Neuronal stem cell (in vitro differentiated cells): ENCODE data around the gene IQSEC2.

Source experiments
- DNase-seq: peaks from one replicate; pipeline ENCODE4 v3.0.0-alpha.2; 2013; ENCODE audit warnings: low spot score
- H2AFZ ChIP-seq: one replicate; pipeline ENCODE4 v1.6.1; 2013; ENCODE audit warnings: mild to moderate bottlenecking, low read length, inconsistent platforms
- H2AK5ac ChIP-seq: 2 replicates; pipeline ENCODE4 v1.6.1; 2013; ENCODE audit warnings: low read depth, mild to moderate bottlenecking, inconsistent platforms, low read length, moderate library complexity, mixed read lengths
- H2BK120ac ChIP-seq: 2 replicates; pipeline ENCODE4 v1.6.1; 2013; ENCODE audit warnings: low read depth, mild to moderate bottlenecking, inconsistent platforms, low read length, moderate library complexity, mixed read lengths
- H2BK12ac ChIP-seq: one replicate; pipeline ENCODE4 v1.6.1; 2013; ENCODE audit warnings: low read length, inconsistent platforms
- H2BK15ac ChIP-seq: 2 replicates; pipeline ENCODE4 v1.6.1; 2013; ENCODE audit warnings: mild to moderate bottlenecking, low read length, inconsistent platforms, mixed read lengths
- H2BK5ac ChIP-seq: one replicate; pipeline ENCODE4 v1.6.1; 2013; ENCODE audit warnings: inconsistent platforms, mild to moderate bottlenecking, low read length, moderate library complexity
- H3K14ac ChIP-seq: one replicate; pipeline ENCODE4 v1.6.1; 2013; ENCODE audit warnings: low read length, inconsistent platforms
- H3K18ac ChIP-seq: 2 replicates; pipeline ENCODE4 v1.6.1; 2013; ENCODE audit warnings: low read length, inconsistent platforms
- H3K23ac ChIP-seq: 2 replicates; pipeline ENCODE4 v1.6.1; 2013; ENCODE audit warnings: low read depth, mild to moderate bottlenecking, mixed read lengths, low read length, inconsistent platforms; ENCODE audit not compliant: poor library complexity
- H3K27ac ChIP-seq: replicated peaks from 3 replicates; pipeline ENCODE4 v1.5.1; 2013; ENCODE audit warnings: low read length, inconsistent platforms
- H3K27me3 ChIP-seq, 3 experiments: 2 replicates each; pipeline ENCODE4 v1.6.1; 2013; ENCODE audit warnings: low read length in 3 of 3, mild to moderate bottlenecking in 2 of 3, inconsistent platforms in 1 of 3, low read depth in 1 of 3, mixed read lengths in 1 of 3, moderate library complexity in 1 of 3; ENCODE audit not compliant: control insufficient read depth in 3 of 3, insufficient read depth in 3 of 3
- H3K36me3 ChIP-seq, 2 donors: replicated peaks in 1 of 2; 2 replicates each; pipeline ENCODE4 v1.6.1; 2013; ENCODE audit warnings: low read length in 2 of 2; ENCODE audit not compliant: control insufficient read depth in 2 of 2, insufficient read depth in 2 of 2
- H3K4ac ChIP-seq: 2 replicates; pipeline ENCODE4 v1.6.1; 2013; ENCODE audit warnings: inconsistent platforms, mild to moderate bottlenecking, low read length, moderate library complexity
- H3K4me1 ChIP-seq, 2 donors: 1 replicate in 1 of 2; 2 replicates in 1 of 2; pipeline ENCODE4 v1.6.1; 2013; ENCODE audit warnings: low read length in 2 of 2, low read depth in 1 of 2; ENCODE audit not compliant: control insufficient read depth in 2 of 2, insufficient read depth in 1 of 2
- H3K4me2 ChIP-seq: one replicate; pipeline ENCODE4 v1.6.1; 2013; ENCODE audit warnings: mild to moderate bottlenecking, low read length, inconsistent platforms; ENCODE audit not compliant: insufficient read depth, poor library complexity, severe bottlenecking
- H3K4me3 ChIP-seq, 2 donors: 2 replicates each; pipeline ENCODE4 v1.5.1; 2013; ENCODE audit warnings: low read length in 2 of 2, mild to moderate bottlenecking in 2 of 2, inconsistent platforms in 1 of 2, moderate library complexity in 1 of 2
- H3K79me1 ChIP-seq: one replicate; pipeline ENCODE4 v1.6.1; 2013; ENCODE audit warnings: low read depth, mild to moderate bottlenecking, inconsistent platforms, low read length, moderate library complexity
- H3K9ac ChIP-seq: one replicate; pipeline ENCODE4 v1.6.1; 2013; ENCODE audit warnings: mild to moderate bottlenecking, low read depth, low read length, inconsistent platforms; ENCODE audit not compliant: poor library complexity
- H3K9me3 ChIP-seq, 2 donors: replicated peaks in 1 of 2; 2 replicates each; pipeline versions ENCODE3 to v1.6.1; 2013; ENCODE audit warnings: low read length in 2 of 2, mild to moderate bottlenecking in 2 of 2, inconsistent platforms in 1 of 2, low read depth in 1 of 2, mixed read lengths in 1 of 2, moderate library complexity in 1 of 2; ENCODE audit not compliant: control insufficient read depth in 2 of 2, insufficient read depth in 1 of 2
- H4K8ac ChIP-seq: one replicate; pipeline ENCODE4 v1.6.1; 2013; ENCODE audit warnings: low read depth, mild to moderate bottlenecking, inconsistent platforms, low read length, moderate library complexity
- H4K91ac ChIP-seq: one replicate; pipeline ENCODE4 v1.6.1; 2013; ENCODE audit warnings: low read length, low read depth, mild to moderate bottlenecking, inconsistent platforms; ENCODE audit not compliant: poor library complexity
- WGBS, 2 donors: extraction: QIAGEN DNeasy Blood & Tissue Kit; methylation state at CpG; one replicate each; pipeline ENCODE4 v1.1.7; 2013; ENCODE audit warnings: missing lambda C conversion rate in 2 of 2, mixed read lengths in 1 of 2; ENCODE audit not compliant: insufficient read length in 2 of 2, insufficient replicate concordance in 1 of 2; ENCODE audit errors: extremely low coverage in 2 of 2; 5-methylcytosine and 5-hydroxymethylcytosine counted together

The IQSEC2 gene

GRCh38 chrX:53285591-53285990 is 4.2 kb upstream of the IQSEC2 start:
- no peak overlapping the region for H3K23ac ChIP-seq
- no peaks in the 10 kb centered on the region for H3K9me3 ChIP-seq
- H3K9ac ChIP-seq, result no peak overlapping the region
- H3K4ac ChIP-seq, result no peak overlapping the region
- H2BK15ac ChIP-seq, result no peak overlapping the region
- no peaks in the 10 kb centered on the region for H3K36me3 ChIP-seq
- H3K4me2 ChIP-seq, result no peak overlapping the region
- H2BK12ac ChIP-seq, result no peak overlapping the region
- no peaks in the 10 kb centered on the region for H3K79me1 ChIP-seq
- no peak overlapping the region for H3K27ac ChIP-seq
- no peak overlapping the region for H2AK5ac ChIP-seq
- no peak overlapping the region for H4K8ac ChIP-seq
- H2AFZ ChIP-seq, result no peak overlapping the region
- peaks cover 26 to 27% of the 10 kb centered on the region in 2 donors for H3K4me1 ChIP-seq
- H2BK120ac ChIP-seq, result no peak overlapping the region
- DNase-seq, result no peak
- no peak overlapping the region for H2BK5ac ChIP-seq
- no peak overlapping the region for H4K91ac ChIP-seq
- no CpG with 5 or more reads among the region's 3 CpGs for WGBS, 2 donors
- H3K4me3 ChIP-seq, result no peak overlapping the region
- no peak overlapping the region for H3K18ac ChIP-seq
- no peak overlapping the region for H3K14ac ChIP-seq
- no peaks in the 10 kb centered on the region for H3K27me3 ChIP-seq

- peak; percentile 42 for DNase-seq
- Histone ChIP-seq H2BK12ac (no peak overlapping the region), H3K4me2 (no peak overlapping the region)
Observed at GRCh38 chrX:53284684-53285447, 3.5 kb upstream of the IQSEC2 start.

GRCh38 chrX:53283567-53283966 is 2.2 kb upstream of the IQSEC2 start:
- H2BK120ac ChIP-seq, result no peak overlapping the region
- no peak overlapping the region for H2BK12ac ChIP-seq
- no peak overlapping the region for H3K27ac ChIP-seq
- no peak overlapping the region for H2AFZ ChIP-seq
- no peaks in the 10 kb centered on the region for H3K79me1 ChIP-seq
- H2BK15ac ChIP-seq, result no peak overlapping the region
- no peaks in the 10 kb centered on the region for H3K27me3 ChIP-seq
- H3K9me3 ChIP-seq, result no peaks in the 10 kb centered on the region
- no CpG with 5 or more reads among the region's 3 CpGs for WGBS, 2 donors
- peaks cover 18% of the 10 kb centered on the region in 2 donors for H3K4me1 ChIP-seq
- no peak overlapping the region for H3K18ac ChIP-seq
- H3K36me3 ChIP-seq, result no peaks in the 10 kb centered on the region
- H4K91ac ChIP-seq, result no peak overlapping the region
- no peak overlapping the region for H2AK5ac ChIP-seq
- H2BK5ac ChIP-seq, result no peak overlapping the region
- DNase-seq, result no peak
- H3K14ac ChIP-seq, result no peak overlapping the region
- no peak overlapping the region for H3K4me2 ChIP-seq
- no peak overlapping the region for H4K8ac ChIP-seq
- H3K4ac ChIP-seq, result no peak overlapping the region
- no peak overlapping the region for H3K23ac ChIP-seq
- no peak overlapping the region for H3K9ac ChIP-seq
- H3K4me3 ChIP-seq, result no peak overlapping the region

More at GRCh38 chrX:53284684-53285447, 3.5 kb upstream of the IQSEC2 start:
- H4K8ac ChIP-seq, result no peak overlapping the region
- no CpG with 5 or more reads among the region's 8 CpGs for WGBS, 2 donors
- H2BK15ac ChIP-seq, result no peak overlapping the region
- H3K27ac ChIP-seq, result no peak overlapping the region
- H2BK5ac ChIP-seq, result no peak overlapping the region
- peak overlapping the region; percentile 73 for H2AFZ ChIP-seq
- no peak overlapping the region for H3K4ac ChIP-seq
- no peak overlapping the region for H3K9ac ChIP-seq
- no peaks in the 10 kb centered on the region for H3K79me1 ChIP-seq
- no peaks in the 10 kb centered on the region for H3K9me3 ChIP-seq
- no peaks in the 10 kb centered on the region for H3K27me3 ChIP-seq
- no peak overlapping the region for H3K23ac ChIP-seq
- peak overlapping the region; percentile 71 for H3K18ac ChIP-seq
- H2AK5ac ChIP-seq, result no peak overlapping the region
- H3K4me1 ChIP-seq, result peaks cover 26 to 27% of the 10 kb centered on the region in 2 donors
- H4K91ac ChIP-seq, result no peak overlapping the region
- no peak overlapping the region for H3K4me3 ChIP-seq
- H3K14ac ChIP-seq, result no peak overlapping the region
- no peaks in the 10 kb centered on the region for H3K36me3 ChIP-seq
- no peak overlapping the region for H2BK120ac ChIP-seq

- Histone ChIP-seq H3K9me3 (no peaks in the 10 kb centered on the region), H4K91ac (no peak overlapping the region), H3K4me3 (no peak overlapping the region), H2AK5ac (no peak overlapping the region), H3K4ac (no peak overlapping the region), H2AFZ (no peak overlapping the region), H3K27me3 (no peaks in the 10 kb centered on the region), H3K23ac (no peak overlapping the region), H3K79me1 (no peaks in the 10 kb centered on the region), H3K36me3 (no peaks in the 10 kb centered on the region), H3K18ac (no peak overlapping the region), H2BK120ac (no peak overlapping the region), H3K4me2 (no peak overlapping the region), H3K9ac (no peak overlapping the region), H2BK15ac (no peak overlapping the region), H2BK5ac (no peak overlapping the region), H4K8ac (no peak overlapping the region), H3K14ac (no peak overlapping the region), H3K27ac (no peak overlapping the region), H3K4me1 (peaks cover 14 to 15% of the 10 kb centered on the region in 2 donors), H2BK12ac (no peak overlapping the region)
- no peak for DNase-seq
- WGBS, 2 donors, result no CpG with 5 or more reads among the region's 3 CpGs
Observed at GRCh38 chrX:53283099-53283498, 1.7 kb upstream of the IQSEC2 start.
